ENCODE measurements around the gene COL23A1.

COL23A1 gene

DNA sequence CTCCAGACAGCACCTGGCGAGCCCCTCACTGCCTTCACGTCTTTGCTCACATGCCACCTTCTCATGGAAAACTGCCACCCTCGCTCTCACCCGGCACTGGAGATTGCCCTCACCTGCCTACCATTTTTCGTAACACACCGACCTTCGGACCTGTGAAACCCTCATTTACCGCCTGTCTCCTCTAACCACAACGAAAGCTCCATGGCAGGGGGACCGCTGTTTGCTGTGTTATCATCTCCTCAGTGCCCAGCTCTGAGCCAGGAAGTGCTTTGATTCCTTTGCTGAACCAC lies 248.4 kb downstream of the COL23A1 start:
- DNase-seq (ENCODE audit: low read depth in 2 of 2) = no peak

- no peak for DNase-seq (ENCODE audit: low read depth in 2 of 2)
Measured at GRCh38 chr5:178341091-178341850, 248.9 kb downstream of the COL23A1 start.

DNA sequence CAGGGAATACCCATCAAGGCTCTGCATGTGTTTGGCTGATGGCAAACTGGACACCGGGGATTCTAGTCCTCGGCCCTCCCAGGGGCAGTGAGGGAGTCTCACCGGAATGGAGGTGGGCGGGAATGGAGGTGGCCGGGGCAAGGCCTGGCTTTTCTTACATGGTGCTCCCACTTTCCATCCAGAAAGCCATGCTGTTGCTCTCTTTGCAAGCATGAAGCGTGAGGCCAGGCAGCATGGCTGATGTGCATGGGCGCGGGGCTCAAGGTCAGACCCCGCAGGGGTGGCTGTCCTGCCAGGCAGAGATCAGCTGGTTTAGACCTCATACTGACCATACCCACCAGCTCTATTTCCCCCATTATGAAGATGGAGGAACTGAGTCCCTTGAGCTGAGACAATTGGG lies 249.6 kb downstream of the COL23A1 start:
- no peak for DNase-seq (ENCODE audit: low read depth in 2 of 2)

- DNase-seq (ENCODE audit: low read depth in 2 of 2) = no peak
Measured at GRCh38 chr5:178340187-178340586, 250.0 kb downstream of the COL23A1 start.

- no peak for DNase-seq (ENCODE audit: low read depth in 2 of 2)
Measured at GRCh38 chr5:178339272-178339671, 250.9 kb downstream of the COL23A1 start.

- no peak for DNase-seq (ENCODE audit: low read depth in 2 of 2)
Measured at GRCh38 chr5:178338750-178339144, 251.4 kb downstream of the COL23A1 start.

GRCh38 chr5:178338126-178338749 lies 252.0 kb downstream of the COL23A1 start:
- no peak for DNase-seq (ENCODE audit: low read depth in 2 of 2)

GRCh38 chr5:178337334-178337741 lies 252.9 kb downstream of the COL23A1 start:
- no peak for DNase-seq (ENCODE audit: low read depth in 2 of 2)

- DNase-seq (ENCODE audit: low read depth in 2 of 2) = no peak
Measured at GRCh38 chr5:178336889-178337288, 253.3 kb downstream of the COL23A1 start.

DNA sequence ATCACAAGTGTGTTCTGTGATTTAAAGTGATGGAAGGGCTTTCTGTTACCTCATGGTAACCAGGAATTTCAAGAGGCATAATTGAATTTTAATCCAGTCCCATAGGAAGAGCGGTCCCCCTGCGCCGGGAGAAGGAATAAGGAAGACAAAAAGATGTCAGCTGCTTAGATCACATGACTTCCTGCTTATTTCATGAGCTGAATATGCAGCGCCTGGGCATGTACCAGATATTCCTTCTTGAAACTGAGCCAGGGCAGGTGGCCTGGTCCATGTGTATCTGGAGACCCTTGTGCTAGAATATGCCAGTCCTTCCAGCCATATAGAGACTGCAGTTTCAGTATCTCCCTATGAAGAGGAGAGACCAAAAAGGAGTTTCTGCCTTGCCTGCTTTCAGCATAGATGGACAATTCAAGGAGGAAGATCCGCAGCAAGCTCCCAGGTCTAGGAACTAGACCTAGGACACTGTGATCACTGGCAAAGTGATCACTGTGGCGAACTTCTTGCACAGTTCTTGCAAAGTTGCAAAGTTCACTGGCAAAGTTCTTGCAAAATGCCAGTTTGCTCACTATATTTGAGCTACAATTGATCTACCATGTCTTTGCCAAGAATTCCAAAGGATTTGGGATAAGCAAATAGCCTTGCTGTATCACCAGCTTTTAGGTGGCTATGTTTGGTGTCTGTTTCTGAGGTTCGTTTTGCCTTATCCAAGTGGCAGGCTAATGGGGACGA lies 254.7 kb downstream of the COL23A1 start:
- no peak for DNase-seq (ENCODE audit: low read depth in 2 of 2)

DNA sequence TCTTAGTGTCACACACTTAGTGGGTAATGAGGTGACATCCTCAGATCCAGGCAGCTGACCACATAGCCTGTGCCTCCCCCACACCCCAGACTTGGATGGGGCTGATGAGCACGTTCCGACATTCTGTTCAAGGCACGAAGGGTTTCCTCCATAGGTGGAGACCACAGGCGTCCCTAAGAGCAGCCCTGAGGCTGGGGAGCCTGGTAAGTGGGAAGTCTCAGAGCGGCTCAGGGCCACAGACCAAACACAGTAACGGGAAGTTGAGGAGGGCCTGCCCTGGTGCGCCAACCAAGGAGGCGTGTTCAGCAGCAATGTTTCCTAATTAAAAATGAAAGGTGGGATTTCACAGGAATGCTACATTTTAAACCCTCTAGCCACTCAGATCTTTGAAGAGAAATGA lies 255.3 kb downstream of the COL23A1 start:
- DNase-seq (ENCODE audit: low read depth in 2 of 2) = no peak

- no peak for DNase-seq (ENCODE audit: low read depth in 2 of 2)
Measured at GRCh38 chr5:178333821-178334481, 256.2 kb downstream of the COL23A1 start.

DNA sequence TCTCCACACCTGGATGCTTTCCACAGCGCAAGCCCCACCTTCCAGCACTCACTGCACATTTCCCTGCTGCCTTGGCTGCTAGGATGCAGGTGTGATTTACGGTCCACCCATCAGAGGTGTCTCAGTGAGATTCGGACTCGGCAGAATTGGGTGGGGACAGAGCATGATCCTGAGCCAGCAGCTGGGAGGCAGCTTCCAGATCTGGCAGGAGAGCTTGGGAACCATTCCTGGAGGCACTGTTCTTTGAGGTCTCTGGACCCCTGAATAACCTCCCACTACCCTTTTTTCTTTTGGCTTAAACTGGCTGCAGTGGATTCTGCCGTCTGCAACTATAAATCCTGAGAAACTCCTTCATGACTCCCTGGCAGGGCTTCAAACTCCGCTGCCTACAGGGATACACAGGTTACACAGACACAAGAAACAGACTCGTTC lies 258.0 kb downstream of the COL23A1 start:
- no peak for DNase-seq (ENCODE audit: low read depth in 2 of 2)

DNA sequence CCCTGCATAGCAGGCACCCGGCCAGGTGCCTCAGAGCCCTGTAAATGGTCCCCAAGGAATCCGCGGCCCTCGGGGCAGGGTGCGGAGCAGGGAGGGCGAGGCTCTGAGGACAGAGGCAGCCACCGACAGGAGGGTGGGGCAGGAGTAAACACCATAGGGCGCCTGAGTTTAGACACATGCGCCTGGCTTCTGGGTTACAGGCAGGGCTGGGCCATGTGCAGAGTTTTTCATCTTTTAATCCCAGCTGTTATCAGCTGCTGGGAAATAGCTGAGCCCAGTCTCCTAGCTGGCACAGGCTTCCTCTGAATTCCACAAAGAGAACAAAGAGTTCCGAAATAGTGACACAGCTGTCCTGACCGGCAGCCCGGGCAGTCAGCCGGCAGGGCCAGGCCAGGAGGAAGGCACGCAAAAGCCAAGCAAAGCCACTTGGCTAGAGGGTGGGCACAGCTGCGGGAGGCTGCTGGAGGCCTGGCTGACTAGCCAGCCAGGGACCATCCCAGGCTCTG lies 258.6 kb downstream of the COL23A1 start:
- no peak for DNase-seq (ENCODE audit: low read depth in 2 of 2)

GRCh38 chr5:178330791-178331404 lies 259.3 kb downstream of the COL23A1 start:
- no peak for DNase-seq (ENCODE audit: low read depth in 2 of 2)

DNA sequence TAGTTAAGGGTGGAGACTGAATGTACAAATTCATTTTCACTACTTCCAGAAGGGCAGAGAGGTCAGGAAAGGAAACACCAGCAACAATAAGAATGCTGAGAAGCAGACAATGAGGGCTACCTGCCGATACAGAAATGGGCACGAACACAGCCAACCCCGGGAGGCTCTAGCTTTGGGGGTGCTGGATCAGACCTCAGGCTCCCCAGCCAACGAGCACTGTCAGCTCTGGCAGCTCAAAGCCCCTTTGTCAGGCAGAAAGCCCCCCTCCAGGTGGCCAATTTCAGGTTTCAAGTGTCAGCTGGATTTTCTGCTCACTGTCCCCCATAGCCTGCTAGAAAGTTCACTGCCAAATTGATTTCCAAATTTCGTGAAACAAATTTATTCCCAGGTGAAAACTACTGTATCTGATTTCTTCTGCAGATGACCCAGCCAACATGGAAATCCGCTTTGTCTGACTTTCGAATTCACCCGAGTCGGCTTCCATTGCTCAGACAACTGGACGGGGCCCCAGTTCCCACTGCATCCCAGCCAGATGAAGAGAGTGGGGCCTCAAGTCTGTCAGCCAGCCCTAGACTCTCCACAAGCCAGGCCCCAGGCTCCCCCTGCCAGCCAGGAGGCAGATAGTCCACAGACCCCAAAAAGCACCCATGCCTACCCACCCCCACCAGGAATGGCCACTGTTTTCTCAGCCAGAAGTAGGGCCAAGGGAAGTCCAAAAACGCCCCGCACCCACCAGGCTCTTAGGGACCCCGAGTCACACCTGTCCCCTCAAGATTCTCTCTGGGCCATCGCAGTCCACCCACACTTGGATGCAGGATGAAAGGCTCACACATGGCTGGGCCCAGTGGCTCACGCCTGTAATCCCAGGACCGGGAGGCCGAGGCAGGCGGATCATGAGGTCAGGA lies 261.1 kb downstream of the COL23A1 start:
- DNase-seq (ENCODE audit: low read depth in 2 of 2) = no peak

GRCh38 chr5:178327931-178328711 lies 262.1 kb downstream of the COL23A1 start:
- DNase-seq (ENCODE audit: low read depth in 2 of 2) = no peak

DNA sequence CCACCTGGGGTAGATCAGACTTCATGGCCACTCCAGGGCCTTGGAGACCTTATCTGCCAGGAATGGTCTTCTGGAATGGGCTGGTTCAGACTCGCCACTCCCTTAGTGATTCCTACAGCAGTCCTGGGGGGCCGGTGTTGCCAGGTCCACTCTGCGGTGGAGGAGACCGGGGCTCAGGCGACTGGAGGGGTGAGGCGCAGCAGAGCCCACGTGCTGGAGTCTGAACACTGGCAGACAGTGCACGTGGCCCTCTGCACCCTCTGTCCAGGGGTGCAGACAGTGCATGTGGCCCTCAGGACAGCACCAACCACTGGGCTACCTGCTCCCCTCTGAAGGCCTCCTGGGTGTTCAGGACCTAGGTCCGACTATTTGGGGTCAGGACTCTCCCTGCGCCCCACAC lies 262.7 kb downstream of the COL23A1 start:
- DNase-seq (ENCODE audit: low read depth in 2 of 2) = no peak

- no peak for DNase-seq (ENCODE audit: low read depth in 2 of 2)
Measured at GRCh38 chr5:178326374-178326715, 263.8 kb downstream of the COL23A1 start.
